Esophagus squamous epithelium (tissue), 4 donors: ENCODE results near the gene DNAL4.

Source experiments
- POLR2A ChIP-seq, 4 donors: fragments of 450-650 bp; IDR thresholded peaks; one replicate each; pipeline ENCODE4 v1.6.1; 2017; ENCODE audit warnings: antibody characterized with exemption in 4 of 4, mild to moderate bottlenecking in 4 of 4, moderate library complexity in 3 of 4
- TF ChIP-seq, protein P1 (sequence below), 6 experiments: fragments of 450-650 bp in 4 of 6; fragments of 200-600 bp in 2 of 6; sonication (generic) in 2 of 6; IDR thresholded peaks; one replicate each; pipeline ENCODE4 v1.5.1; 2016 to 2019; ENCODE audit warnings: antibody characterized with exemption in 6 of 6, mild to moderate bottlenecking in 4 of 6, moderate library complexity in 4 of 6

DNA sequence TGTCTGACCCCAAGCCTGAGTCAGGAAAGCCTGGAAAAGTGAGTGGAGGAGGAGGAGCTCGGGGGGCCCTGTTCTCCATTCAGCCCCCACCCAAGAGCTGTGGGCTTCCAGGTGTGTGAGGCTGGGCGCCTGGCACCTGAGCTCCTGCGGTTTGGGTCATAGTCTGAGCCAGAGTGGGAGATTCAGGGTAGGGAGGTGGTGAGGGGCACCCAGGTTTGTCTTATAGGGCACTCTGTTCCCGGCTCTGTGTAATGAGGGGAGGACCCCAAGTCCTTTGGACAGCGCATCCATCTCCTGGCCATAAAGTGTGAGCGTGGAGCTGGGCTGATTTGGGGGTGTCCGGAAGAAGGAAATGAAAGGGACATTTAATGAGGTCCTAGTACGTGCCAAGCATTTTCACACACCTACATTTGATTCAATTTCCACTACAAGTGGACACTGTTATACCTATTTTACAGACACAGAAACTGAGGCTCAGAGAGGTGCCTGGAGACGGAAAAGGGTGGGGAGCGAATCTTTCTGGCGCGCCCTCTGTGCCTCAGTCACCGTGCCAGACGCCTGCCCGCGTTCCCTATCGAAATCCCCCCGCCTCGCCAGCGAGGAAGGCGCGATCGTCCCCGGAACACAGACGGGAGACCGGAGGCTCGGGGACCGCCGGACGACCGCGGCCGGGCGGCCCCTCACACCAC, 48.7 kb upstream of the DNAL4 start:
- TF ChIP-seq POLR2A (IDR thresholded peaks at IDR 0.05), result no peak
- TF ChIP-seq, protein P1, sequence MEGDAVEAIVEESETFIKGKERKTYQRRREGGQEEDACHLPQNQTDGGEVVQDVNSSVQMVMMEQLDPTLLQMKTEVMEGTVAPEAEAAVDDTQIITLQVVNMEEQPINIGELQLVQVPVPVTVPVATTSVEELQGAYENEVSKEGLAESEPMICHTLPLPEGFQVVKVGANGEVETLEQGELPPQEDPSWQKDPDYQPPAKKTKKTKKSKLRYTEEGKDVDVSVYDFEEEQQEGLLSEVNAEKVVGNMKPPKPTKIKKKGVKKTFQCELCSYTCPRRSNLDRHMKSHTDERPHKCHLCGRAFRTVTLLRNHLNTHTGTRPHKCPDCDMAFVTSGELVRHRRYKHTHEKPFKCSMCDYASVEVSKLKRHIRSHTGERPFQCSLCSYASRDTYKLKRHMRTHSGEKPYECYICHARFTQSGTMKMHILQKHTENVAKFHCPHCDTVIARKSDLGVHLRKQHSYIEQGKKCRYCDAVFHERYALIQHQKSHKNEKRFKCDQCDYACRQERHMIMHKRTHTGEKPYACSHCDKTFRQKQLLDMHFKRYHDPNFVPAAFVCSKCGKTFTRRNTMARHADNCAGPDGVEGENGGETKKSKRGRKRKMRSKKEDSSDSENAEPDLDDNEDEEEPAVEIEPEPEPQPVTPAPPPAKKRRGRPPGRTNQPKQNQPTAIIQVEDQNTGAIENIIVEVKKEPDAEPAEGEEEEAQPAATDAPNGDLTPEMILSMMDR (IDR thresholded peaks at IDR 0.05), result no peak
